NCI-H128 (cell line): Measurements from ENCODE around the gene TPK1.

Experiments
- DNase-seq: peaks from one replicate; lab custom pipeline; 2025; ENCODE audit not compliant: unreplicated experiment; lab: John Stamatoyannopoulos, UW

TPK1 gene

DNA sequence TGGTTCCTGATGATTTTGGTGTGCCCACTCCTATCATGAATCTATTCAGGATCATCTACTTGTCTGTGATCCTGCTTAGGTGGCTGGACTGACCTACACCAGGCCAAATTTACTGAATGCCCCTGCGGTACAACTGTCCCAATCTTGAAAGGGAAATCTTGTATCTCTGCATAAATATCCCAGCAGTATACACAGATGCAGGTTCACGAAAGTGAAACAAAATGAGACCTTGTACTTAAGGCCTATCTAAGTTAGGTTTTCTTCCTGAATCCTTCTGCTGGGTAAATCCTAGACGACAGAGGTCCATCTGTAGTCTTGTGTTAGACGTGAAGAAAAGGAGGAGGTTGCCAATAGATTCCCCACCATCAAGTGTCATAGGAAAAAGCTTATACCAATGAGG lies 346.9 kb downstream of the TPK1 start:
- no peak for DNase-seq

DNA sequence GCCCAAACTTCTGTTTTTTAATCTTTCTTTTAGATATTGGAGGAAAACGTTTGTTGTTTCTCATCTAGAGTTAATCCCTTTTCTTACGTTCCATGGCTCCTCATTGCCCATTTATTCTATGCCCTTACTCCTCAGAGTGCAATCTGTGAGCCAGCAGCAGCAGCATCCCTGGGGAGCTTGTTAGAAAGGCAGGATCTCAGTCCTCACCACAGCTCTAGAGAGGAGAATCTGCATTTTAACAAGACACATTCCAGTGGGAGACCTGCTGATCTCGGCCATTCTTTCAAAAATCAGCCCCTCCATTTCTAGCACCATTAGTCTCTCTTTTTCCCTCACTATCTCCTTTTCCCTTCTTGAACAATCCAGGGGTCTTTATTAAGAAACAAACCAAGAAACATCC lies 348.0 kb downstream of the TPK1 start:
- DNase-seq, result no peak

DNA sequence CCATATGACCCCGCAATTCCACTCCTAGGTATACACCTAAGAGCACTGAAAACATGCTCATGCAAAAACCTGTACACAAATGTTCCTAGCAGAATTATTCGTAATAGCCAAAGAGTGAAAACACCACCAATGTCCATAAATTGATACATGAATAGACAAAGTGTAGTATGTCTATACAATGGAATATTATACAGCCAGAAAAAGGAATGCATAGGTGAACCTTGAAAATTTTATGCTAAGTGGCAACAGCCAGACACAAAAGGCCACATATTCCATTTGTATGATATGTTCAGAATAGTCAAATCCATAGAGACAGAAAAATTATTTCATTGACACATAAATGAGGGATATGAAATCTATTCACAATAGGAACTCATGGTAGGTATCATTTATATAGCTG lies 351.4 kb downstream of the TPK1 start:
- no peak for DNase-seq

DNA sequence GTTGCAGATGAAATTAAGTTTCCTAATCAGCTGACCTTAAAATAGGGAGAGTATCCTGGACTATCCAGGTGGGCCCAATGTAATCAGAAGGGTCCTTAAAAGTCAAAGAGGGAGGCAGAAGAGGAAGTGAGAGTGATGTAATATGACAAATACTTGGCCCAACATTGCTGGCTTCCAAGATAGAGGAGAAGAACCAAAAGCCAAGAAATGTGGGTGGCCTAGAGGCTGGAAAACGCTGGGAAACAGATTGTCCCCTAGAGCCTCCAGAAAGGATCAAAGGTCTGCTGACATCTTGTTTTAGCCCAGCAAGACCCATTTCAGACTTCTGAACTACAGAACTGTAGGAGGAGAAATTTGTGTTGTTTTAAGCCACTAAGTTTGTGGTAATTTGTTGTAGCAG lies 352.7 kb downstream of the TPK1 start:
- DNase-seq, result no peak

DNA sequence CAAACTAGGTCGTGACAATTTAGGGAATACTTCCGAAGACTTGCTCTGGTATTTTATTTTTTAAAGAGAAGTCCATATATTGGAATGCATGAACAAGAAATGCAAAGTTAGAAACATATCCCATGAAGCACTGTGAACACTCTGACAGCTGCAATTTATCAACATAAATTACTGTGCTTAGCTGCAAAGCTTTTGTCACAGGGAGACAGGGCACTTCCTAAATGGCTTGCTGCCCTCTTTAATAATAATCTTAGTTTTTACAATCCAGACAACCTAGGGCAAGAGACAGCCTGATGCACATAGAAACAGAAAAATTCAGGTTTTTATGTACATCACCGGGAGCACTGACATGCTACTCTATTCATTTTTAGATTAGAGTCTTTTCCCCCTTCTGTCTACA lies 354.0 kb downstream of the TPK1 start:
- DNase-seq, result no peak

DNA sequence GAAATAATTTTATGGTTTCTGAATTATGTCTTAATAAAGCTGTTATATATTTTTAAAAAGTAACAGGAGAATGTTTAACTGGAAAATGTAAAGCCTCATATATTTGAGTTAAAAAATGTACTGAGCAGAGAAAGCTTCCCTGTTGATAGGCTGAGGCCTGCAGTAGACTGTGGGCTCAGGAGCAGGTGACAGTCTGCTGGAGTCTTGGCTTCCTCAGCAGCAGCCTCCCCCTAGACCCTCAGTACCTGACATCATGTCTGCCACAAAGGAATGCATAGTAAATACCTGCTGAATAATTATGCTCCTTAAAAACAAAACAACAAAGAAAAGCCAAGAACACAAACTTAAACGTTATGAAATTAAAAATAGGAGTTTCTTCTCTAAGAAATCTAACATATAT lies 358.5 kb downstream of the TPK1 start:
- DNase-seq, result no peak

DNA sequence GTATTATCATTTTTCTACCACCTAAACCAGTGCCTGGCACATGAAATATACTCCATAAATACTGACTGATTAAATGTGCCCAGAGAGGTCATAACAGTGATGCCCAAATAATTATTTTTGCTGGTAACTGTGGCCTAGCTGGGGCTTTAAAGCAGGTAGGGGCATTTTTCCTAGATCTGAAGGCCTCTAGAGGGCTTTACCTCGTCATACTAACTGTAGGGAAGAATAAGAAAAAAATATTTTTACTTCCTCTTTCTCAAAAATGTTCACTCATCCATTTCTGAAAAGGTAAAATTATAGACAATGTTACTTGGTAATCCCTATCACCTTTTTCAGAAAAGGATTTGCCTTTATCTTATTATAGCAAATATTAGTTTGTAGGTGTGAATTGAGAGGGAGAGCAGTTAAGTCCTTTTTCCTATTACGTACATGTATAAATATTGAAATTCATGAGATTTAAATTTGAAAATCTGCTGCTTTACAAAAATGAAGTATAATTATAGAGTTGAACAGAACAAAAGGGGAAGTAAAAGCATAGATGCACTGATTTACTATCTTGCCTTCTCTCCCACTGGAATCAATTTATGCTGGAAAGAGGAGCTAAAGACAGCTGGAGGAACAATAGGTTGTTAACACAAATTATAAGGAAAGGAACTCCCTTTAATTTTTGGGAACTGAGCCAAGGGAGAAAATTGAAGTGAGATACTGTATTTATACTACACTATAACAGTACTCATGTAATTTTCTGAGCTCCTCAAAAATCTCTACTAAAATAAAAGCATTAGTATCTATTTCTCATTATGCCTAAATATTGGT lies 360.8 kb downstream of the TPK1 start:
- no peak for DNase-seq

DNA sequence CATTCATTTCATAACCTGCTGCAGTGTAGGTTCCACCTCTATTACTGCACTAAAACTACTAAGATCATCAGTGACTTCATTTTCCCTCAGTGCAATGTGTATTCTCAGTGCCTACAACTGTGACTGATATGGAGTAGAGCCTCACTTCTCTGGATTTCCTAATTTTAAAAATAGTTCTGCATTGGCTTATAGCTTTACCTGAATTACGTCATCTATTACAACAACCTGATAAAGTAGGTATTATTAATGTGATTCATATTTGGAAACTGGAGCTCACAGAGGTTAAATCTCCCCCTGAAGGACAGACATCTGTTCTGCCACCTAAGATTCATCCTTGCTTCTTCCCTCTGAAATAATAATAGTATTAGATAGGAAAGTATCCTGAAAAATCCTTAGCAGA lies 361.5 kb downstream of the TPK1 start:
- no peak for DNase-seq

DNA sequence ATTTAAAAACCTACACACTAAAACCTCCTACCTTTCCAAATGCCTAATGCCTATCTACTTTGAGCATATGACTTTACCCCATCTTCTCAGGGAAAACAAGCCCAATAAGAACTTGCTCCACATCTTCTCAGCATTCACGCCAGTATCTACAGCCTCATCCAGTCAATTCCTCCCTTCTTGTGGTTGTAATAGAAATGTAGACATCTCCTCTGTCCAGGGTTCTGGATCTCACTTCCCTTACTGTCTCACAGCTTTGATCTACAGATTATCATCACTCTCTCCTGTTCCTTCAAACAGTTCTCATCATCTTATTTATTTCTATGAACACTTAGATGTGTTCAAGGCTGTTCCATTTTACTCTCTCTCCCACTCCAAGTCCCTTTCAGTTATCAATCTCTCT lies 361.9 kb downstream of the TPK1 start:
- no peak for DNase-seq

DNA sequence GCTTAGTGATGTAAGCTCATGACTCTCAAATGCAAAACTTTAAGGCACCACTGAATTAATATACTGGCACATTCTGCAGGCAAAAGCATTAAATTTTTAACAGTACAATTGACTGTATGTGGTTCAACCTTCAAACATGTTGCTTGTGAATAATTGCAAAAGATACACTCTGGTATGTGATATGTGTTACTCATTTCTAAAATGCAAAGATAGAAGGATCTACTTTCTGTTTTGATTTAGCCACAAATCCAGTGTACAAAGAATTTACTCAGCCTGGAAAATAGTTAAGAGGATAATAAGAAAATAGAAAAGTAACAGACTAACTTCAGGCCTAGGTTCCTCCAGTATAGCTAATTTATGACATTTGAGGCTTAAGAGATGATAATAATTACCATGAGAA lies 365.8 kb downstream of the TPK1 start:
- DNase-seq, result no peak

DNA sequence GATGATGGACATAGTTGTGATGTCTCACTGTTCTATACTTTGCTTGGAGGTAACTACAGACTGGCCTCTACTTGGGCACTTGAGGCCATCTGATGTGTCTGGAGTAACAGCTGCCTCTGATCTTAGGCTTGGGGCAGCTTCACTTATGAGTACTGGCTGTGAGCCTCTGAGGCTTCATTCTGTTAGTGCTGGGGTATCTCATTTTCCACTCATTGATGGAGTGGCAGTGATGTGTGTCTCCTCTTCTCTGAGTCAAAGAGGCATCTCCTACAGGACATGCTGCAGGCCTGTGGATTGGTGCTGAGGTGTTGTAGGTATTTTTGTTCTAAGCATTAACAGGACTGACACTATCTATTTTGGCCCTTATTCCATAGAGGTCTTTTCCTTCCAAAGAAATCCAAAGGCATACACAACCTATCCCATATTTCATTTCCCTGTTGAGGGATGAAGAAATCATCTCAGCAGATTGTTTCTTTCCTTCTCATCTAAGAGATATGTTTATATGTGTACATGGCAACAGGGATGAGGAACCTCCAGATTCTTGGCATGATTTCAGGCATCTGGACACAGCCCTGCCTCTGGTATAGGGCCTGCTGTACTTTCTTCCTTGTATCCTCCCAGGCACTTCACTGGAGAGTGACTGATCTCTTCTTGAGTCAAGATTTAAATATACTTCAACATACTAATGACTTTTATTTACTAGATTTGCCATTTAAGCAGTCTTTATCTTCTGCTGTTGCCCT lies 366.7 kb downstream of the TPK1 start:
- no peak for DNase-seq

DNA sequence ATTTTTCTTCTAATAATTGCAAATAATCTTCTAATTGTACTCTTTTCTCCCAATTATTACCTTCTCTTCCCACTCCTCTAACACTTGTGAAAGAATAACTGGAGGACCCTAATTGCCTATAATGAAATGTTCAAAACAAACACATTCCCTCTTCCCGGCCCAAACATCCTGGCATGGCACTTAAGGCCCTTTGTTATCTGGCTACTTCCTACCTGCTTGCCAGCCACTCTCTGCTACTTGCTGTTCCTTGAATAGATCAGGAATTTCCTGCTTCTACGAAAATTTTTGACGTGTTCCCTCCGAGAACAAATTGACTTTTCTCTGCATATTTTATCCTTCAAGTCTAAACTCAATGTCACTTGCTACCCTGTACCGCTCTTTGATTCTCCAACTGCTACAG lies 376.2 kb downstream of the TPK1 start:
- DNase-seq, result no peak

DNA sequence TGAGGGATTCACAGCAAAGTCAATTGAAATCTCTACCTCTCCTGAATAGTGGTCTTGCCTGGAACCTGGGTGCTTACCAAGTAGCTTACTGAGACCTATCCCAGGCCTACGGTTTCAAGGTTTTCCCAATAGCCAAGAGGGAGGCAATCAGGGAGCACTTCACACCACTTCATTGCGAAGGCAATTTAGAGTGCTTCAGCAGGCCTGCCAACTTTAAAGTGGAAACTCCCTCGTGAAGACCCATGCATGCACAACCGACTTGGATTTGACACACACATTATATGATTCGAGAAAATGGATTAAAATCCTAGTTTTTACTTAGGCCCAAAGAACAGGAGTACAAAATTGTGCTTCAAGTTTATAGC lies 380.8 kb downstream of the TPK1 start:
- DNase-seq, result no peak

DNA sequence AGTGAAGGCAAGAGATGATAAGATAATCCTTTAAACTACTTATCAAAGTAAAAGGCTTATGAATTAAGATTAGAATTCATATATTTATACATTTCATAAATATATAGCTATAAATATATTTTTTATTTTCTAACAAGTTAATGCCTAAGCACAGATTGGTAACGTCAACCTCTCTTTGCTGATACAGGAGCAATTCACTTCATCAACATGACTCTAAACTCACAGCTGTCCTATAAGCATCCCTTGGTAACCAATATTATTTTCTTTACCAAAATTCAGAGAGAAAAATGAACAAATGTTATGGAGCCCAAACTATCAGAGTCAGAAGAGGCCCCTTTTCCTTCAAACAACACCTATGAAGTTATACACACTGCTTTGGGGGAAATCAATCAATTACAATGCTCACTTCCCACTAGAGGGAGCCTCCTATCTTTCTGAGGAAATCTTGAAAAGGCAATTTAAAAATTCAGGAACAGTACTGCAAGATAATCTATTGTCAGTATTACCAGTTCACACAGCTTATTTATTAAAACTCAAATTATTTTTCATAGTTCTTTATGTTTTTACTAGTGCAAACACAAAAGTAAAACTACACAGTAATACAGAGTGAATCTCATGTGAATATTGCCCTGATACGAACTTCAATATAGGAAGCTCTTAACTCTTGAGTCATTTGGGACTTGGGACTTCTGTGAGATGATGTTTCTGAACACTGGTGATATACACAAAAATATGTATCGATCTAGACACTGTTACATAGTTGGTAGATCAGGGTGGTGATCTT lies 381.4 kb downstream of the TPK1 start:
- DNase-seq, result no peak

DNA sequence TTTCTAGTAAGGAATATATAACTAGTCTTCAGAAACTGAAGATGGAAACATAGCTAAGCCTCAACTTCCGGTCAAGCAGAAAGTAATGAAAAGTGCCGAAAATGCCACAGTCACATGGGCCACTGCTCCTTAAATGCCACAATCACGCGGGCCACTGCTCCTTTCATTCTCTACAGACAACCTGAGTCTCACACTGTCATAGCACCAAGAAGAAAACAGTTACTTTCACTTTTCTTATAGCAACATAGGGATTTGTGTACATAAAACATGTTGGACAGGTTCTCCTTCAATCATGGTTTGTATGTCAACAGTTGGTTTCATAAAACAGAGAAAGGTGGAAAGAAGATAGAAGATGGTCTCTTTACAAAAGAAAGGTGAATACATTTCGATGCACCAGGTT lies 383.8 kb downstream of the TPK1 start:
- no peak for DNase-seq

DNA sequence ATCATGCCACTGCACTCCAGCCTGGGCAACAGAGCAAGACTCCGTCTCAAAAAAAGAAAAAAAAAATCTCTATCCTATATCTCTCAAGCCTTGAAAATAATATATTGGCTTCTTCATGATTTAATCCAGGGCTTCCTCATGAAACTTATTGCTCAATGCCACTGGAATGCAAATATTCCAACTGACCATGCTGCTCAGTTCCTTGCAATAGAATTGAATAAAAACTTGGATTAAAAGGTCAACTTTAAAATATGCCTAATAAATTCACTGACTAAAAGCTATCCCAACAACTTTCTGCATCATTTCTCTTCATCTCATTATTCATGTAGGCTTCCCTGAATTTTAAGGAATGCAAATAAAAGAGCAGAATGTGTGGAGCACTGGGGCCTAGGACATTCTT lies 390.3 kb downstream of the TPK1 start:
- DNase-seq, result no peak

DNA sequence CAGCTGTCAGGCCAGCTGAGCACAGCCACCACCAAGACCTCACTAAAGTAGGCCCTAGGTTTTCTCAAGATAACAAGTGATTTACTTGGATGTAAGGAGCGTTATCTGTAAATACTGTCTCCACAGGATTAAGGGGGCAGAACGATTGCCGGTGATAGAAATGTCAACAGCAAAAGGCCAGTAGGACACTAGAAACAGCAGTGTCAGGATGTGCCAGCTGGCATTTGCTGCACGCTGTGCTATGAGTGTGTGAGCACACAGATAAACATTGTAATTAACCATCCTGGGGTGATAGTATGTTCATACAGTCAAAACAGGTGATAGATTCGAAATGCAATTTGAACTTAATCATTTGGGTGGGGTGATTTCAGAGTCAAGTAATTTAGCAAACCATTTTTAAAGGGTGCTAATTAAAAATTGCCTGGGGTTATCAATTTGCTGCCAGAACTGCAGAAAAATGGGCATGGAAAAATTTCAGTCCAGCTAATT lies 396.1 kb downstream of the TPK1 start:
- DNase-seq, result no peak

DNA sequence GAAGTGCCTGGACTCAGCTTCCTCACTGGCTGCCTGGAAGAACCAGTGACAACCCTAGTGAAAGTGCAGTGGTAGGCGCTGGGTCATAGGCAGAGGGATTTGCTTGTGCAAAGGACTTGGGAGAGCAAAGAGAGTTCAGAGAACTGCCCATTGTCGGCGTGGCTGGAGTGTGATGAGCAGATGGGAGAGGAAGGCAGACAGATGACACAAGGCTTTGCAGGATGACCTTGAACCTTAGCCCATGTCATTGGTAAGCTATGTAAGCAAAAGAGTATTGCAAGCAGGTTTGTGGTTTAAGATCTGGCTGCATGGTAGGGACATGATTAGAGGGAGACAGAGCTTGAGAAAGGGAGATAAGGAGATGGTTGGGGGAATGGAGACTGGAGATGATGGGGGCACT lies 397.1 kb downstream of the TPK1 start:
- DNase-seq, result no peak

DNA sequence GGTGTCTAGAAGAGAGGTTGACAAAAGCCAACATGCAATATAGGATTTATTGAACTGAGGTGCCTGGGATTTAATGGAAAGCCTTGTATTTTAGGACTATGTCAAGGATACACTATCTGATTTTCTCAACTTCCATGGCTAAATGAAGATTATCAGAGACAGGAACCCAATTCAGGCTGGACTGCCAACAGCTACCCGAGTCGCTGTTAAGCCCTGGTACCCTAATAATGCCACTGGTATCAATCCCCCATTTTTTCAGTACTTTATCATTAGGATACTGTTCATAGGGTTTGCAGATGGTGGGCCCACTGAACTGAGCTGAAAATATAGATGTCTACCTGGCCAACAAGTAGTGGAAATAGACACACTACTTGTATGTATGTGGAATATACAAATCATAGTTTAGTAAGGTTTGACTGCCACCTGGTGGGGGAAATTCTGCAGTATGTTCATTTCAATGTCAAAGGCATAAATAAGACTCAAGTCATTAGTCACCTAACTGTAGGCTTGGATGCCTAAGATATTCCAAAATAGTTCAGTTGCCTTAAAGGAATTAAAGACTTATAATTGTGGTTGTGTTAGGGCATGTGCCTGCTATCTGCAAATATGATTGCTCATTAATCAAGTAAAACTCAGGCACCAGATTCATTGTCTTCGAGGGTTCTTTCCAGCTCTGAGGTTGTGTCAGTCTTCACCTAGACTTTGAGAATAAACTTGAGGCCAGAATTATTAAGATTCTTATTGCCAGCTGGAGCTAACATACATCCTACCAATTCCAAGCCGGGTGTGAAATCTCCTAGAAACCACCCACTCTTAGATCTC lies 398.3 kb downstream of the TPK1 start:
- DNase-seq, result no peak

DNA sequence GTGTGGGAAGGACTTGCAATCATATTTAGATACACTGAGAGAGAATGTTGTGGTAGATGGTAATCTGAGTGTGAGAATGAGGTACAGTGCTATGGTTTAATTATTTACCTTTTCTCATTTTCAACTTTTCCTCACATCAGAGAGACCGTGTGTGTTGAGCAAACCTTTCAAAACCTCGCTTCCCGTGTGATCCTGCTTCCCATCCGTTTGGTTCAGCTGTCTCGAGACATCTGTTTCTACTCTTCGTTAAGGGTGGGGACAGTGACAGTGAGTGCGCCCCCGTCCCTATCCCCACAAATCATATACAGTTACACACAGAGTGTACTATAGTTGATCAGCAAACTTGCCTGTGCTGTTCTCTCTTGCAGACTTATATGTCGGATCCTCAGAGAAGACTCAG lies 399.4 kb downstream of the TPK1 start:
- no peak for DNase-seq

DNA sequence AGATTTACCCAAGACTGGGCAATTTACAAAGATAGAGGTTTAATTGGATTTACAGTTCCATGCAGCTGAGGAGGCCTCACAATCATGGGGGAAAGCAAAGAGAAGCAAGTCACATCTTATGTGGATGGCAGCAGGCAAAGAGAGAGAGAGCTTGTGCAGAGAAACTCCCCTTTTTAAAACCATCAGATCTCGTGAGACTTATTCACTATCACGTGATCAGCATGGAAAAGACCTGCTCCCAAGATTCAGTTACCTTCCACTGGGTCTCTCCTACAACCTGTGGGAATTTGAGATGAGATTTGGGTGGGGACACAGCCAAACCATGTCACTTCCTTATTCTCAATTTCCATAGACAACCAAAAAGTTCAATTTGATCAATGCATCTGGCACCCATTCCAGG lies 407.4 kb downstream of the TPK1 start:
- DNase-seq, result no peak
